Activated naive CD4-positive, alpha-beta T cell treated with anti-CD3 and anti-CD28 coated beads, Interleukin-2, amount 50 U/mL, for 16 hours (primary cell): ENCODE results near the gene KRT82.
"Not testable (repeated sequence)": the region's sequence is repeated elsewhere in the genome, so short reads cannot be mapped to it uniquely, and the experiment has no call there.

ENCODE experiments used
- DNase-seq: peaks from one replicate; pipeline ENCODE4 v3.0.0-alpha.2; 2020

Gene KRT82

GRCh38 chr12:52356762-52357580, 49.2 kb downstream of the KRT82 start:
- DNase-seq, result no peak

GRCh38 chr12:52356031-52356761, 49.9 kb downstream of the KRT82 start:
- no peak for DNase-seq

- DNase-seq, result no peak
Measured at GRCh38 chr12:52355176-52355575, 51.0 kb downstream of the KRT82 start.

- no peak for DNase-seq
Measured at GRCh38 chr12:52354200-52354599, 51.9 kb downstream of the KRT82 start.

GRCh38 chr12:52353766-52354165, 52.4 kb downstream of the KRT82 start:
- DNase-seq, result no peak

- no peak for DNase-seq
Measured at GRCh38 chr12:52352951-52353350, 53.2 kb downstream of the KRT82 start.

GRCh38 chr12:52351196-52352059, 54.7 kb downstream of the KRT82 start:
- peak; percentile 32 for DNase-seq

- DNase-seq, result no peak
Measured at GRCh38 chr12:52350786-52351185, 55.3 kb downstream of the KRT82 start.

GRCh38 chr12:52350021-52350620, 56.0 kb downstream of the KRT82 start:
- DNase-seq, result no peak

- DNase-seq, result no peak
Measured at GRCh38 chr12:52349196-52349595, 56.9 kb downstream of the KRT82 start.

- no peak for DNase-seq
Measured at GRCh38 chr12:52347551-52348510, 58.3 kb downstream of the KRT82 start.

GRCh38 chr12:52347016-52347415, 59.1 kb downstream of the KRT82 start:
- no peak for DNase-seq

- DNase-seq, result no peak
Measured at GRCh38 chr12:52346593-52346992, 59.5 kb downstream of the KRT82 start.

GRCh38 chr12:52345041-52345440, 61.1 kb downstream of the KRT82 start:
- DNase-seq, result not testable (repeated sequence)

- no peak for DNase-seq
Measured at GRCh38 chr12:52344111-52344510, 62.0 kb downstream of the KRT82 start.
